GM21528 (cell line): Measurements from ENCODE around the gene LSAMP.
"Not testable (repeated sequence)": the region's sequence is repeated elsewhere in the genome, so short reads cannot be mapped to it uniquely, and the experiment has no call there.

Source experiments
- ATAC-seq: cut with Tn5 transposase; IDR thresholded peaks from one replicate; pipeline ENCODE4 v1.9.1; 2021; ENCODE audit warnings: mild to moderate bottlenecking, moderate library complexity; ENCODE audit not compliant: unreplicated experiment, low FRiP score

Gene LSAMP

DNA sequence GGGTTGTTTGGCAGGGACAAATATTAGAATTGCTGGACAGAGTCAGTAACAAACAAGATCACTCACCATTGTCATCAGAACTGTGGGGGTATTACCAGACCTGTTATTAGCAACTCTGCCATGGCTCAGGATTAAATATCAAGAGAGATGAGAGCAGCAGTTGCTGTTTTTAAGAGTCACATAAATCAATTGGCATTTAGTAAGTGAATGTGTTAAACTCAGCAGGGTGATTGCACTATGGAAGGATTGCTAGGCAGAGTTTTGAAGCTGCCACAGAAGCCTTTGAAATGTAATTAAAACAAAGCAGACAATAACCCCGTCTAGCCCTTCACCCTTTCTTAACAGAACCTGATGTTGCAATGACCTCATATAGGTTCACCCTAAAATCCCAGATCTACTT lies 583.2 kb downstream of the LSAMP start:
- no peak for ATAC-seq

DNA sequence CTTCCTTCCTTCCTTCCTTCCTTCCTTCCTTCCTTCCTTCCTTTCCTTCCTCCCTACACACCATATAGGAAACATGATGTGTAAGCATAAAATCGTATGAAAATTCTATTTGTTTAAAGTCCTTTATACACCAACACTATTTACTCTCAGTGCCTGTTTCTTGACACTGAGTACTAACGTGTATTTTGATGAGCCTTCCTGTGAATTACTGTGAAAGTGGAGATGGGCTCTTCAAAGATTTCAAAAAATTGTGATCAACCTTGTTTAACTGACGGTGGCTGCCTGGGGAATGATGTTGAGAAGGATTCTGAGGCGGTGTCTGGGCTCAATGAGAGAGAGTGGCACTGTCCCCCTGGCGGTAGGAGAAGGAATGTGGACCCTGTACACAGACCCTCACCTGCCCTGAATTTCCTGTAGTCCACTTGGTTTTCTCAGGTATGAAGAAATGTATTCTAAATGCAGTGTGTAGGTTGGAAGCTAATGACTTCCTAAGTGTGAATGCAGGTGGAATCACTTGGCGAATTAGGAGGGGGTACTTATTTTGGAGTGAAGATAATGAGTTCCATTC lies 584.0 kb downstream of the LSAMP start:
- no peak for ATAC-seq

DNA sequence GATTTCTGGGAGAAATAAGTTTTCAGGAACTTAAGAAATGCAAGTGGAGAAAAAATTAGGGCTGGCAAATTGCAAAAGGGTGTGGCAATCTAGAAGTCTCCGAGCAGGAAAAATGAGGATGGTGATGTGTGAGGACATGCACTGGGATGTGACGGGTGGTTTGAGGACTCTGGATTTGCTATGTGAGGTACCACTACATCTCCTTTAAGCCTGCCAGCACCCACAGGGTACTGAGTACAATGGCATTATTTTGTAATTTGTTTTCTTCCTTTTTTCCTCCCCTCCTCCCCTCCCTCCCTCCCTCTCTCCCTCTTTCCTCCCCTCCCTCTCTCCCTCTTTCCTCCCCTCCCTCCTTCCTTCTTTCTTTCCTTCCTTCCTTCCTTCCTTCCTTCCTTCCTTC lies 584.5 kb downstream of the LSAMP start:
- ATAC-seq = no peak

DNA sequence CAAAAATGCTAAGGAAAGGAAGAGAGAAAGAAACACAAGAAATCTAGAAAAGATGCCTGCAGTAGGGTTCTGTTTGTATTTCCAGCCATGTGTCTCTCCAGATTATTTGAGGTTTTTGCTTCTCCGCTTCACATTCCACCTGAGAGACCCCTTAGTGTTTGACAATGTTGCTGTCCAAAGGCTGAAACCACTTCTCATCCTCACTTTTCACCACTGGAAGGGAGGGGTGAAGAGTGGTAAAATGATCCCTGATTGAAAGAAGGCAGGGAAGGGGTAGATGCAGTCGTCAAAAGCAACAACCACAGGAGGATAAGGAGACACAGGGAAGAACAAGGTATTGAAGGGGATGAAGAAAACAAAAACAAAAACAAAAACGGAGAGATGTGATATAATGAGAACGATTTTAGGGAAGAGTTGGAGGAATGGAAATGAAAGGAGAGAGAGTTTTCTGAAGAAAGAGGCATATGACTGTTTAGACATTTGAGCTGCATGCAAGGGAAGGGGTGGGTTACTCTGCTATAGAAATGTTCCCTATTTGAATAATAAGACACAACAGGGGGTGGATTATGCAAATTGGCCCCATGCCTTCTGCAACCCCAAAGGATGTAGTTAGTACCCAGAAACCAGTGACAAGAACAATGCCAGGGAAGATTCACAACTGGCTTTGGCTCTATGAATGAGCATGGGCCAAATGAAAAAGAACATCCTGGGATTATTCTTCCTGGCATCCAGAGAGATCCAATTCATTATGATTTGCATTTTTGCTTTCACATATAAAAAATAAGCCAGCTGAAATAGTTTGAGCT lies 586.1 kb downstream of the LSAMP start:
- ATAC-seq = no peak

DNA sequence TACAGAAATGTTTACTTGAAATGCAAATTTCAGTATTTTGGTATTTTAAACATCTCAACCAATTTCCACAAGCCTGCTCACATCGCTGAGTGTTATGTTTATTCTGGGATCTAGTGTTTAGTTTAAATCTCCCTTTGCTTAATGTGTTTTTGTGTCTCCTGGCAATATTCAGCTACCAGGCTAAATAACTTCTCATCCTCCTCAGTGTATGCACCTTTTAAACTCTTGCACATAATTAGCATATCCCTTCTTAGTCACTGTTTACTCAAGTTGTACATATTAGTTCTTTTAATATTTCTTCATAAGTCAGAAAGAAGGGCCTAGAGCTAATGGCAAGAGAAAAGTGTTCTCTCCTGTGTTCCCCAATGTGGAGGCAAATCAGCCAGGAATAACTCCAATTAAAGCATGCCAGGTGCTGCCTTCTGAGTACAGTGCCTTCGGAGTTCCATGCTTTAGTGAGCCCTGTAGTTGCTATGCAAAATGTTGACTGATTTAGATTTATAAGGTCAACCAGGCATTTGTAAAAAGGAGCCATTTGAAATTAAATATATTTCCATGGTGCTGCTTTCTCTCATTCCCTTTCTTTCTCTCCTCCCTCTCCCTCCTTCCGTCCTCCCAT lies 587.7 kb downstream of the LSAMP start:
- no peak for ATAC-seq

DNA sequence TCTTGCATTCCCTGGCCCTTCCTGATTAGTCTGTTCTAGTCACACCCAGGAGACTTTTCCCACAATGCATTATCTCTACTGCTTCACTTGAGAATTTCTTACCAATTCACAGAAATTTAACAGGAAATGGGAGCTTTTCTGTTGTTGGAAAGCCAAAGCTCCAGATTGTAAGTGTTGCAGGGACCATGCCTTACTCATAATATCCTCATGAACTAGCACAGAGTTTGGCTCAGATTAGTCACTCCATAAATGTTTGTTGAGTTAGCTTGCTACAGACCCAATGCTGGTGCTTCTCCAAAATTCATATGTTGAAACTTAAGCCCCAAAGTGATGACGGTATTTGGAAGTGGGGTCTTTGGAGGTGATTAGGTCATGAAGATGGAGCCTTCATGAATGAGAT lies 589.4 kb downstream of the LSAMP start:
- ATAC-seq = no peak

DNA sequence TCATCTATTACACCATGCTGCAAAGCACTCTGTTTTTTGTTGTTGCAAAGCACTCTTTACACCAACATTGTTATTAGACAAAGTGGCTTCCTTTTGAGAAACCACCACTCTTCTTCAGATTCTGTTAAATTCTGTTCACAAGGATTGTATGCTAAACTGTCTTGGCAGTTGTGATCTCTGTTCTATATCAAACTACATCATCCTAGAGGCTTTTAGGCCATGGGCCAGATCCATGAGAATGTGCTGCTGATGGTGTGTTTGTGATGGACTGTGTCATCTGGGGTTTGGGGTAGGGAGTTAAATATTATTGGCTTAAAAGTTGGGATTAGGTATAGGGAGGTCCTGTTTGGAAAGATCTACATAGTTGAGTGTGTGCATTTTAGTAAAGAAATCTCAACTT lies 592.2 kb downstream of the LSAMP start:
- no peak for ATAC-seq

DNA sequence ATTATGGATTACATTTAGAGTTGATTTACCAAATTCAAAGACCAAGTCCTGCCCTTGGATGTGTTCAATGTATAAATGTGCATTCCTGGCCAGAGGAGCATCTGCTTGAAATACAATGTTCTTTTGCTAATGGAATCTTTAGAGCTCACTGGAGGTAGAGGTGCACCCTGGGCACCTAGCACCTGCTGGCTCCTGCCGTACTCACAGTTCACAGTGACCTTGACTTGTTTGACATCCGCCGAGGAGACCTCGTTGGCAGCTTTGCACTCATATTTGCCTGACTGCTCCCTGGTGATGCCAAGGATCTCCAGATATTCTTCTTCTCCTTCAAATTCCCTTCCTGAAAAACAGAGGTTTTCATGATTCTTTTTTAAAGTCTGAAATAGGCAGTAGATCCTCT lies 593.0 kb downstream of the LSAMP start:
- ATAC-seq = no peak

DNA sequence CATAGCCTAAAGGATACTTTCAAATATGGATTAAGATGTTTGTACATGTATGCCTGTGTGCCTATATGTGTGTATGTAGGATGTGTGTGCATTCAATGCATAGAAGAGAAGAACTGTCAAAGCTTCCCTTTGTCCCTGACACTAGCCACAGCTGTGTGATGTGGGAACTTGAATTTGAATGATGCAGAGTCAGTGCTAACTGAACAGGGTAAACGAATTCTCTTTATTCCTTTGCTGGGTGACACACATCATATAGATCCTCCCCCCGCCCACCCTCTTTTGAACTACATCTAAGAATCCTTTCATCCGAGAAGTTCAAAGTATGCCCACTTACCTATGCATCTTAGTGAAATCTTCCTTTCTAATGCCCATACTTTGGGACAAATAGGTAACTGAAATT lies 593.7 kb downstream of the LSAMP start:
- no peak for ATAC-seq

DNA sequence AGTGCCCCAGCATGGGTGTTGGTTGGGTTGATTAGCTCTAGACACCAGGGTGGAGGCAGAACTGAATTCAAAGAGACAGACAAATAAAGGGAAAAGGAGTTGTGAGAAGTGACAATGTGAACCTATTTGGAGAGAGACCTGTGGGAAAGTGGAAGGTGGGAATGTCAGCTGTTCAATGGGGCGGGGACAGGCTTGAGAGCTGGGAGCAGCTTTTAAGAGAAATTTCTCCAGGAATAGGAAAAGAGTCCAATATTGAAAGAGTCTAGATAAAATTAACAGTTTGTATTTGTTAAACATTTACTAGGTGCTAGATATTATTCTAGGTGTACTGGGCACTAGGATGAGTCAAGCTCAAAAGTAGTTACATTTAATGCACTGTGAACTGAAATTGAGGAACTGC lies 596.6 kb downstream of the LSAMP start:
- ATAC-seq = no peak

DNA sequence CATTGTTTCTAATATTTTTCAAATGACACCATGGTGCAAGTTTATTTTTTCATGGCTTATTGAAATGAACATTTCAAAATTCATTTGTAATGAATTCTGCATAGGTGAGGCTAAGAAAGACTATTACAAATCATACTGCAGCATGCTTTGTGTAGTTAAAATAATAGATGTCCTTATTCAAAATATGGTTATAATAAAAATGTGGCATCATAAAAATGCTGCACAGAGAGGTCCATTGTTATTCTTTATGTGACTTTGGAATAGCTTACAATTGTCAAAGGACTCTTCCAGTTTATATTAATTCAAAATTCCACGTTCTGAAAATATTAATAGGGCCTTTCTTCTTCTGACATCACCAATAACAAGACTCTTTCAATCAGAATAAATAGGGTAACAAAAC lies 599.3 kb downstream of the LSAMP start:
- ATAC-seq = no peak

DNA sequence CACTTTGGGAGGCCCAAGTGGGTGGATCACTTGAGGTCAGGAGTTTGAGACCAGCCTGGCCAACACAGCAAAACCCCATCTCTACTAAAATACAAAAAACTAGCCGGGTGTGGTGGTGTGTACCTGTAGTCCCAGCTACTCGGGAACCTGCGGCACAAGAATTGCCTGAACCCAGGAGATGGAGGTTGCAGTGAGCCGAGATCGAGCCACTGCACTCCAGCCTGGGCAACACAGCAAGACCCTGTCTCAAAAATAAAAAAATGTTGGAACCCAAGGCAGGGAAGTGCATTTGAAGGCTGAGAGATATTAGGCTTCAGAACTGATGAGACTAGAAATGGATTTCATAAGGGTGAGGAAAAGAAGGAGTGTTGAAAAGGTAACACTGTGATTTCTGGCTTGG lies 600.6 kb downstream of the LSAMP start:
- not testable (repeated sequence) for ATAC-seq

DNA sequence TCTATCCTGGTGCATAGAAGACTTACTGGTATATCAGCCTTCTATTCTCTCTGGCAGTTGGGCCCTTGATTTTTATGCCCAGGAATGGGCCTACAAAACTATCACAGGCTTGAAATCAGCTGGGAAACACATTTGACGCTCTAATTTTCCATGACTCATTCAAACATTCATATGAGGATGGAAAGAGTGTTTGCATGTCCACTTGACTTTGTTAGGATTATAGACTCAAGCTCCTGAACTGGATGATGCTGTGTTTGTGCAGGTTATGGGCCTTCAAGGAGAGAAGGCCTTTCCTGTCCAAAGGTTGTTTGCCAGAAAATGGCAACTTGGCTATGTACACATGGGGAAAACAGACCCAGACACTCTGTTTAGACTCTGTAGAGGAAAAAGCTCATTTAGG lies 602.1 kb downstream of the LSAMP start:
- no peak for ATAC-seq

DNA sequence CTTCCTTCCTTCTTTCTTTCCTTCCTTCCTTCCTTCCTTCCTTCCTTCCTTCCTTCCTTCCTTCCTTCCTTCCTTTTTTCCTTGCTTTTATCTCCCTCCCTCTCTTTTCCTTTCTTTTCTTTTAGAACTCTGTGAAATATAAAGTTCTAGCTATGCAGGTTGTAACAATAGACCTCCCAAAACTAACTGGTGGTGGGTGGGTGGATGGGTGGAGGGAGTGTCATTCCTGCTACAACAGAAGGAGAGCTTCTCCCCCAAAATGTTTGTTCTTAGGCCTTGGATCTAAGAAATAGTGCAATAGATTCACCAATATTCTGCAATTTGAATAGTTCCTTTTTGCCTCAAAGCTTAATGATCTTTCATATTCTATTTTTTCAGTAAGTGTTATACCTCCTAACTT lies 606.0 kb downstream of the LSAMP start:
- no peak for ATAC-seq

DNA sequence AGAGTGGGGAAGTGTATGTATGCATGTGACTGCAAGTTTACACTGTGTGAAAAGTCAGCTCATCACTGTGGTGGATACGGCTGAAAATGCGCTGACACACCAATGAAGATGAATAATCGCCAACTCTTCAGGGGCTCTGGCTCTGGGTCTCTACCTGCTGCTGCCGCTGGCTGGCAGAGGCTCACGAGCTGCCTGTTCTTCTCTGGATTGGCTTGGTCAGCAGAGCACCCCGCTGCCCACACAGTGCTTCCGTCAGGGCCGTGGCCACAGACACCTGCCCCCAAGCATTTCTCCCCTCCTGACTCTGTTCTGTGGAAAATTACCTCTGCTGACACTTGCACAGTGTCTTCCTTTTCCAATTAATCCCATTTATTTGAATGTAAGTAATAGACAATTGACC lies 606.5 kb downstream of the LSAMP start:
- no peak for ATAC-seq

DNA sequence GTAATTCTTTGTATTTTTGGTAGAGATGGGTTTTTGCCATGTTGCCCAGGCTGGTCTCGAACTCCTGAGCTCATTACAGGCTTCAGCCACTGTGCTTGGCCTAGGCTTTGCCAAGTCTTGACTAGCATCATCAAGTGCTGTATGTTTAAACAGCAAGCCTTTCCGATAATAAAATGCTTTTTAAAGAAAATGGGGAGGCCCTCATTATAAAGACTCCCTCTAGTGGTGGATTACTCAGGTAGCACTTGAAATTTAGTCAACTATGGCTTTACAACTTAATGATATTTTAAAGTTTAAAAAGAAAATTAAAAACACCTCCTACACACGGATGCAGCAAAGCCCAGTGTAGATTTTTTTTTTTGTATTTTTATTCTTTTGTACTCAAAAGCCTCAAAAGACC lies 608.3 kb downstream of the LSAMP start:
- ATAC-seq = no peak

DNA sequence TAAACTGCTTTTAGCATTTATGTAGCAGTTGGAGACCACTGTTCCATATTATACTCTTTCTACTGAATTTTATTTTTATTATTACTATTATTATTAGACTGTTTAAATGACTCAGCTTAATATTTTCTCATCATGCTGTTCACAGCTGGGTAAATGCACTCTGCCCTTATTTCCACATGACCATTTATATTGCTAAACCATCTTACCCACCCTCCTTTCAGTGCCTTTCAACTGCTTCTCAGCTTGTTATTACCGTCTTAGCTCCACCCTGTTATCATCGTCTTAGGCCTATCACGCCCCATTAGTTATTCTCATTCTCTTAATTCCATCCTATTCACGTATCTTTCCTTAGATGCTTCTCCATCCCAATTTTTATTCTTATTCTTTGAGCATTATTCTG lies 609.3 kb downstream of the LSAMP start:
- ATAC-seq = no peak

DNA sequence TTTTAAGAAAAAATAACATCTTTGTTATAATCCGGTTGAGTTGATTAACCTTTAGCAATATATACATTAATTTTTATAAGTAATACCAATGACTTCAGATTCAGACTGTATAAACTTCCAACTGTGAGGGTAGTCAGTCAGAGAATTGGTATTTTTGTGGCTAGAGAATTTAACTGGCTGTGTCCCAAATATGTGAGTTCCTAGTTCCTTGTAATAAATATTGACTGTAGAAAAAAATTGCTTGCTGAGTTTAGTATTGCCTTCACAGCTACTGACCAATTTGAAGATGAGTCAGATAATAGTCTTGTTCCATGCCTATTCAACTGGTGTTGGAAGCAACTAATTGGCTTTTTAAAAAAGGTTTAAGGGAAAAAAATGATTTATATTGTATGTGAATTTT lies 611.2 kb downstream of the LSAMP start:
- no peak for ATAC-seq

DNA sequence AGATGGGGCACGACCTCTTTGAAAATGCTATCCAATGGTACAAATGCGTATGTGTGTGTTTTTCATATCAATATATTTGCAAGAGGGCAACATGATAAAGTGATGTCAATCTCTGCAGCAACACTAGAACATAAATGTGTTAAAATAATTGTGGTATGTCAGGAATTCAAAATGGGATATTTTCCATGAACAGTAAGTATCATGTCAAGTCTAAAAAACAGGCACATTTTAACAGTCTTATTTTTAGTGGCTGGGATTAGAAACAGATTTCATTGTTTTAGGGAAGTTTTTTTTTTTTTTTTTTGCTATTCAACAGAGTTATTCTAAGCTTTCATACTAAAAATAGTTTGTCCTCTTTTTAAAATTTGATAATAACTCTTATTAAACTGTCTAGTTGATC lies 612.2 kb downstream of the LSAMP start:
- ATAC-seq = no peak

DNA sequence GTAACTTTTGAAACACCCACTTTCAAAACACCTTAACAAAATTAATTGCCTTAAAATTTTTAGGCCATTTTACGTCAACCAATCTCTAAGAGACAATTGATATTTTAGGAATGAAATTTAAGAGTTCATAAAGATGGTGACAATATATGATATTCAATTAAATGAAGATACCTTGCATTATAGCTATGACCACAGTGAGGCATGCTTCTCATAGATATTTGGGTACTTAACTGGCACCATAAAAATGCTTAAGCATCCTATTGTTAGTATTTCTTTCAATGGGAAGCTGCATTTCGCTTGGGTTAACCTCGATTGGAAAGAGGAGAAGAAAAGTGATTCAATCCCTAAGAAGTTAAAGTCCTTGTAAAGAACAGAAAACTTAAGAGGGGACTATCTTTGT lies 613.0 kb downstream of the LSAMP start:
- ATAC-seq = no peak

DNA sequence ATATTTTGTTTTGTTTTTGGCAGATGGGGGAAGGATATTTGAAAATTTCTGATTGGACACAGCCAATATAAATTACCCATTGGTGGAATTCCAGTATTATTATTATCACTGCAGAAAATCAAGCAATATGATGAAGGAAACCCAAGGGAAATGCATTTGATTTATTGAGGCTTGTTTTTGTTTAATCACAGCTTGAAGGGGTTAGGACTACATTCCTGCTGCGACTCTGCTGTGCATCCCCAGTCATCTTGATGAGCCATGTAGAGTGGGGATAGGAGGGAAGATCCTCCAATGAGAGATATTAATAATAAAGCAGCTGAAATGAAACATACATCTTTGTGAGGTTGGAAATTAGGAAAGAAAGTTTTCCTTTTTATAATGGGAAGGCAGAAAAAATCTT lies 613.4 kb downstream of the LSAMP start:
- no peak for ATAC-seq

DNA sequence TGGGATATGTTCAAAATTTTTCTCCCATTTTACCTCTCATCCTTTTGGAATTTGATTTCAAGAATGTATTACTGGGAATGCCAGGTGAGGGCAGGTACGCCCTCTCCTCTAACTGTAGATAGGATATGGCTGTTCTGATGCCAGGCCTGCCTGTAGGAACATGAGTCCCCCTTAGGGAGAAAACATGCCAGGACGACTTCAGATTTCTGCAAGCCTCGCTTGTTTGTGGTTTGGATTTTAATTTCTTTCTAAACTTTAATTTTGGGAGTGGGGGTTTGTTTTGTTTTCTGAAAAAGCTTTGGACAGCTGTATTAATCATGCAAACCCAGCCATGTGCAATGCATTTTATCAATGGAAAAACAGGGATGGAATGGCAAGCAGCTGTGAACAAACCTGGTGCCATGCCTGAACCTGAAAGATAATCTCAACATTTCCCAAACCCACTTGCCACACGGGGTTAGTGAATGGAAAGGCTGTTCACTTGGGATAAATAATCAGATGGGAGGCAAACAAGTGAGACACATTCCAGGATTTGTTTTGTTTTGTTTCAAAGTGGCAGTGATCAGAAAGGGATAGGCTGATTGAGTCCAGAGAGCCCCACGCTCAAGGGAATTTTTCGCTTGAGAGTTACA lies 614.4 kb downstream of the LSAMP start:
- no peak for ATAC-seq
